Activated CD4-positive, alpha-beta T cell treated with anti-CD3 and anti-CD28 coated beads, Interleukin-2, amount 50 U/mL, for 48 hours (primary cell): ENCODE results near the gene ARRDC2.

Source experiments
- DNase-seq, 2 experiments: peaks; one replicate each; pipeline ENCODE4 v3.0.0-alpha.2; 2020

The ARRDC2 gene

GRCh38 chr19:18059297-18059696 is 51.3 kb downstream of the ARRDC2 start:
- no peak for DNase-seq

GRCh38 chr19:18059902-18060301 is 51.9 kb downstream of the ARRDC2 start:
- DNase-seq: no peak

GRCh38 chr19:18060472-18060871 is 52.5 kb downstream of the ARRDC2 start:
- DNase-seq: no peak

- DNase-seq: no peak
Measured at GRCh38 chr19:18062028-18062427, 54.1 kb downstream of the ARRDC2 start.

- peak; percentile 49 to 60 for DNase-seq
Measured at GRCh38 chr19:18063463-18063862, 55.5 kb downstream of the ARRDC2 start.
